PFSK-1 (cell line): ENCODE data around the gene FMN1.

Source experiments
- FOXP2 ChIP-seq: optimal IDR thresholded peaks from 2 replicates; pipeline ENCODE3; 2011; ENCODE audit warnings: borderline replicate concordance, control low read depth, inconsistent platforms; ENCODE audit not compliant: insufficient read depth; ENCODE audit errors: extremely low read length, extremely low read depth
- POLR2AphosphoS5 ChIP-seq: IDR thresholded peaks from 2 replicates; pipeline ENCODE4 v1.6.1; 2012; ENCODE audit warnings: low read depth, mild to moderate bottlenecking, control low read depth, low read length, moderate library complexity
- TAF1 ChIP-seq: IDR thresholded peaks from 2 replicates; pipeline ENCODE4 v1.6.1; 2012; ENCODE audit warnings: low read length, control low read depth, borderline replicate concordance; ENCODE audit not compliant: insufficient read depth
- TF ChIP-seq, protein P1 (sequence below), 2 experiments: IDR thresholded peaks; 2 replicates each; pipeline versions ENCODE4 v1.6.1 to v1.8.0; 2011 to 2012; ENCODE audit warnings: low read depth in 2 of 2, low read length in 2 of 2, control low read depth in 1 of 2, inconsistent platforms in 1 of 2, mild to moderate bottlenecking in 1 of 2, moderate library complexity in 1 of 2; ENCODE audit not compliant: insufficient read depth in 1 of 2

GRCh38 chr15:32881528-32881927 lies 313.0 kb downstream of the FMN1 start:
- TF ChIP-seq POLR2AphosphoS5: no peak
- TF ChIP-seq TAF1: no peak
- TF ChIP-seq, protein P1, sequence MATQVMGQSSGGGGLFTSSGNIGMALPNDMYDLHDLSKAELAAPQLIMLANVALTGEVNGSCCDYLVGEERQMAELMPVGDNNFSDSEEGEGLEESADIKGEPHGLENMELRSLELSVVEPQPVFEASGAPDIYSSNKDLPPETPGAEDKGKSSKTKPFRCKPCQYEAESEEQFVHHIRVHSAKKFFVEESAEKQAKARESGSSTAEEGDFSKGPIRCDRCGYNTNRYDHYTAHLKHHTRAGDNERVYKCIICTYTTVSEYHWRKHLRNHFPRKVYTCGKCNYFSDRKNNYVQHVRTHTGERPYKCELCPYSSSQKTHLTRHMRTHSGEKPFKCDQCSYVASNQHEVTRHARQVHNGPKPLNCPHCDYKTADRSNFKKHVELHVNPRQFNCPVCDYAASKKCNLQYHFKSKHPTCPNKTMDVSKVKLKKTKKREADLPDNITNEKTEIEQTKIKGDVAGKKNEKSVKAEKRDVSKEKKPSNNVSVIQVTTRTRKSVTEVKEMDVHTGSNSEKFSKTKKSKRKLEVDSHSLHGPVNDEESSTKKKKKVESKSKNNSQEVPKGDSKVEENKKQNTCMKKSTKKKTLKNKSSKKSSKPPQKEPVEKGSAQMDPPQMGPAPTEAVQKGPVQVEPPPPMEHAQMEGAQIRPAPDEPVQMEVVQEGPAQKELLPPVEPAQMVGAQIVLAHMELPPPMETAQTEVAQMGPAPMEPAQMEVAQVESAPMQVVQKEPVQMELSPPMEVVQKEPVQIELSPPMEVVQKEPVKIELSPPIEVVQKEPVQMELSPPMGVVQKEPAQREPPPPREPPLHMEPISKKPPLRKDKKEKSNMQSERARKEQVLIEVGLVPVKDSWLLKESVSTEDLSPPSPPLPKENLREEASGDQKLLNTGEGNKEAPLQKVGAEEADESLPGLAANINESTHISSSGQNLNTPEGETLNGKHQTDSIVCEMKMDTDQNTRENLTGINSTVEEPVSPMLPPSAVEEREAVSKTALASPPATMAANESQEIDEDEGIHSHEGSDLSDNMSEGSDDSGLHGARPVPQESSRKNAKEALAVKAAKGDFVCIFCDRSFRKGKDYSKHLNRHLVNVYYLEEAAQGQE (IDR thresholded peaks at IDR 0.05; ENCODE audit: insufficient read depth in 1 of 2, low read depth in 2 of 2, low read length in 2 of 2): no peak
- no peak for TF ChIP-seq FOXP2
